K562 (cell line): ENCODE results near the gene LZTFL1. TPM values are rescaled to one million over a fixed set of nuclear protein-coding genes. Genes with fewer than 3 reads are reported as not detected.
A peak's percentile ranks its signal among the peaks of the same experiment; 100 is the strongest.

Source experiments
- CHD1 ChIP-seq: fragments of 200-600 bp; sonication (generic); IDR thresholded peaks from one replicate; pipeline ENCODE4 v1.6.1; 2012; ENCODE audit warnings: mild to moderate bottlenecking, moderate library complexity, low read length, inconsistent platforms
- KLF6 ChIP-seq: fragments of 250-450 bp; sonication (Bioruptor Pico); IDR thresholded peaks from 2 replicates; pipeline ENCODE4 v1.4.0; 2020; ENCODE audit warnings: mild to moderate bottlenecking, moderate library complexity, borderline replicate concordance
- MXI1 ChIP-seq: IDR thresholded peaks from 2 replicates; pipeline ENCODE4 v1.6.1; 2011; ENCODE audit warnings: low read depth, mild to moderate bottlenecking, improper control_type of control experiment, low read length
- NCOA1 ChIP-seq: fragments of 450-650 bp; IDR thresholded peaks from 2 replicates; pipeline ENCODE4 v1.6.1; 2016; ENCODE audit warnings: low read depth
- NCOA2 ChIP-seq, 2 experiments: fragments of 450-650 bp; IDR thresholded peaks; 2 replicates each; pipeline ENCODE4 v1.6.1; 2018; ENCODE audit warnings: mild to moderate bottlenecking in 2 of 2, moderate library complexity in 1 of 2; ENCODE audit not compliant: partially characterized antibody in 2 of 2
- OTX1 ChIP-seq: fragments of 450-650 bp; formaldehyde crosslinking; IDR thresholded peaks from 2 replicates; pipeline ENCODE4 v1.4.0; 2022; ENCODE audit warnings: mild to moderate bottlenecking
- SNIP1 ChIP-seq: fragments of 450-650 bp; IDR thresholded peaks from 2 replicates; pipeline ENCODE4 v1.7.1; 2017; ENCODE audit warnings: low read depth, mild to moderate bottlenecking
- SNRNP70 ChIP-seq: fragments of 200-400 bp; formaldehyde crosslinking; optimal IDR thresholded peaks from 2 replicates; pipeline ENCODE3; 2017; ENCODE audit warnings: low read depth, low read length
- ZC3H8 ChIP-seq: fragments of 450-650 bp; IDR thresholded peaks from 2 replicates; pipeline ENCODE4 v1.6.1; 2017
- polyA plus RNA-seq, 8 experiments: library from polyadenylated mRNA; depleted of rRNA in 4 of 8; stranded (reverse) in 5 of 8; unstranded in 3 of 8; fragments of >200 nt; fragmentation: Nextera tagmentation in 2 of 8; fragmentation: Illumina TruSeq in 1 of 8; extraction: Ambion mirVana in 2 of 8; extraction: Trizol in 1 of 8; gene quantifications; 2 replicates each; pipeline versions ENCODE4 v1.2.1 to v1.2.3, GENCODE V29; 2011 to 2014; ENCODE audit warnings: inconsistent platforms in 1 of 8, missing spikeins in 1 of 8
- total RNA-seq, 7 experiments: library from RNA; depleted of rRNA in 6 of 7; stranded (reverse); fragments of >200 nt in 6 of 7; fragmentation: Illumina TruSeq in 2 of 7; extraction: Trizol in 2 of 7; gene quantifications; 2 replicates each; pipeline versions ENCODE4 v1.2.1 to v1.2.3, GENCODE V29; 2011 to 2021; ENCODE audit warnings: low replicate concordance in 1 of 7
- TF ChIP-seq, protein P1 (sequence below), 2 experiments: fragments of 150-350 bp in 1 of 2; IDR thresholded peaks; 2 replicates each; pipeline ENCODE4 v1.6.1; 2012 to 2016; ENCODE audit warnings: low read depth in 2 of 2, low read length in 2 of 2, mild to moderate bottlenecking in 1 of 2, moderate library complexity in 1 of 2

Gene LZTFL1
- total and polyA plus RNA-seq, 9 of the 15 experiments (the other 6 are each of a cell fraction or from before 2014, with no cell fraction given) = 10.7 to 33.7 (median 15.3) TPM

DNA sequence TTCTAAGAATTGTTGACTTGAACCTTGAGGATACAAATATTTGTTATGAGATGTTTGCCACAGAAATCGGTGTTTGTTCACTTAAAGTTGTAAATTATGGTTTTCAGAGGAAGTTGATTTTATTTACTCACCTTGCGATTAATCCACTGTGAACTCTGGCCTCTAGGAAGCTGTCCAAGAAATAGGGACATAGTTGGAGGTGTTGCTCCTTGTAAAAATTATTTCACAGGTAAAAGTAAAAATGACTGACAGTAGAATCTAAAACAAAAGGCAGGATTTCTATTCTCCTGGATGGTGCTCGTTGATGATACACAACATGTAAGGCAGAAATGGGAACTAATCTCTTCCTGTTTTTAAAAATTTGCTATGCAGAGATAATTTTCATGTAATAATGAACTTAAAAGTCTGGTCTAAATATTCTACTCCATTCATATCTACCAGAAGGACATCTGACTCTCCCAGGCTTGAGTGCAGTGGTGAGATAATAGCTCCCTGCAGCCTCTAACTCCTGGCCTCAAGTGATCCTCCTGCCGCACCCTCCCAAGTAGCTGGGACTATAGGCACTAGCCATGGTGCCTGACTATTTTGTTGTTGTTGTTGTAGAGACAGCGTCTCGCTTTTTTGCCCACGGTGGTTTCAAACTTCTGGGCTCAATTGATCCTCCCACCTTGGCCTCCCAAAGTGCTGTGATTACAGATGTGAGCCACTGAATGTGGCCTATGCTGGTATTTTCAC lies 17.1 kb upstream of the LZTFL1 start (continued):
- TF ChIP-seq, protein P1, sequence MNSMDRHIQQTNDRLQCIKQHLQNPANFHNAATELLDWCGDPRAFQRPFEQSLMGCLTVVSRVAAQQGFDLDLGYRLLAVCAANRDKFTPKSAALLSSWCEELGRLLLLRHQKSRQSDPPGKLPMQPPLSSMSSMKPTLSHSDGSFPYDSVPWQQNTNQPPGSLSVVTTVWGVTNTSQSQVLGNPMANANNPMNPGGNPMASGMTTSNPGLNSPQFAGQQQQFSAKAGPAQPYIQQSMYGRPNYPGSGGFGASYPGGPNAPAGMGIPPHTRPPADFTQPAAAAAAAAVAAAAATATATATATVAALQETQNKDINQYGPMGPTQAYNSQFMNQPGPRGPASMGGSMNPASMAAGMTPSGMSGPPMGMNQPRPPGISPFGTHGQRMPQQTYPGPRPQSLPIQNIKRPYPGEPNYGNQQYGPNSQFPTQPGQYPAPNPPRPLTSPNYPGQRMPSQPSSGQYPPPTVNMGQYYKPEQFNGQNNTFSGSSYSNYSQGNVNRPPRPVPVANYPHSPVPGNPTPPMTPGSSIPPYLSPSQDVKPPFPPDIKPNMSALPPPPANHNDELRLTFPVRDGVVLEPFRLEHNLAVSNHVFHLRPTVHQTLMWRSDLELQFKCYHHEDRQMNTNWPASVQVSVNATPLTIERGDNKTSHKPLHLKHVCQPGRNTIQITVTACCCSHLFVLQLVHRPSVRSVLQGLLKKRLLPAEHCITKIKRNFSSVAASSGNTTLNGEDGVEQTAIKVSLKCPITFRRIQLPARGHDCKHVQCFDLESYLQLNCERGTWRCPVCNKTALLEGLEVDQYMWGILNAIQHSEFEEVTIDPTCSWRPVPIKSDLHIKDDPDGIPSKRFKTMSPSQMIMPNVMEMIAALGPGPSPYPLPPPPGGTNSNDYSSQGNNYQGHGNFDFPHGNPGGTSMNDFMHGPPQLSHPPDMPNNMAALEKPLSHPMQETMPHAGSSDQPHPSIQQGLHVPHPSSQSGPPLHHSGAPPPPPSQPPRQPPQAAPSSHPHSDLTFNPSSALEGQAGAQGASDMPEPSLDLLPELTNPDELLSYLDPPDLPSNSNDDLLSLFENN (IDR thresholded peaks at IDR 0.05; ENCODE audit: low read depth in 2 of 2, low read length in 2 of 2) = peak in 1 of 2 experiments; percentile 80; a peak in 2 of 4 replicates
- TF ChIP-seq SNIP1 (no peak), ZC3H8 (no peak), SNRNP70 (no peak), NCOA2 (IDR thresholded peaks at IDR 0.05; ENCODE audit: partially characterized antibody in 2 of 2) (peak in 1 of 2 experiments; percentile 89), KLF6 (CRISPR knock-in tag) (no peak), OTX1 (CRISPR knock-in tag) (no peak), MXI1 (peak; percentile 37; the same call in 1 of the 2 replicates), NCOA1 (peak; percentile 37; the same call in 1 of the 2 replicates), CHD1 (no peak)
- TF ChIP-seq, all 486 proteins: peak for 70
